GM18868 (cell line): ENCODE results near the gene SRP9.
"Not testable (repeated sequence)": the region's sequence is repeated elsewhere in the genome, so short reads cannot be mapped to it uniquely, and the experiment has no call there.

Experiments used
- ATAC-seq: cut with Tn5 transposase; IDR thresholded peaks from one replicate; pipeline ENCODE4 v1.9.1; 2021; ENCODE audit warnings: mild to moderate bottlenecking, moderate library complexity; ENCODE audit not compliant: unreplicated experiment

The SRP9 gene

DNA sequence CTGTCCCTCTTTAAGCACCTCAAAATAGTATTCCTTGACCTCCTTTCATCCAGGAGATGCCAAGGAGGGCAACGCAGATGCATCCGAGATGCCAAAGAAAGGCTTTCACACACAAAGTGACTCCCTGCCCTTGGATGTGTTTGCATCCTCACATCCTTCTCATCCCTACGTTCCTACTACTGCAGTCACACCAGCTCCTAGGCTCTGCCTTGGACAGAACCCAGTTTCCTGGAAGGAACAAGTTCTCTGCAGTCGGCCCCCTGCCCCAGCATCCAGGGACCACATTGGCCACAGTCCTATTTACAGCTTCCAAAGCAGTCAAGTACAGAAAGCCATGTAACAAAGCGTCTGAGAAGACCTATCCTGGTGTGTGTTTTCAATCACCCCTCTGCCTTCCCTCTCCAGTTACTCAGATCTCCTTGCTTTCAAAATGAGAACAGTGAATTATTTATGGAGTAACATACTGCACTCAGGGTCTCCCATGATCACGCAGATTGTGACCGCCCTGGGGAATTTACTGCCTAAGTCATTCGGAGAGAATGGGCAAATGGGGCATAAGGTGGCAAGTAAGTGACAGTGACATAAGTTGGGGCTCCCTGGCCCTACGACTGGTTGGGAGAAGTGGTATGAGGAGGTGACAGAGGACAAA, 21.8 kb upstream of the SRP9 start:
- no peak for ATAC-seq

DNA sequence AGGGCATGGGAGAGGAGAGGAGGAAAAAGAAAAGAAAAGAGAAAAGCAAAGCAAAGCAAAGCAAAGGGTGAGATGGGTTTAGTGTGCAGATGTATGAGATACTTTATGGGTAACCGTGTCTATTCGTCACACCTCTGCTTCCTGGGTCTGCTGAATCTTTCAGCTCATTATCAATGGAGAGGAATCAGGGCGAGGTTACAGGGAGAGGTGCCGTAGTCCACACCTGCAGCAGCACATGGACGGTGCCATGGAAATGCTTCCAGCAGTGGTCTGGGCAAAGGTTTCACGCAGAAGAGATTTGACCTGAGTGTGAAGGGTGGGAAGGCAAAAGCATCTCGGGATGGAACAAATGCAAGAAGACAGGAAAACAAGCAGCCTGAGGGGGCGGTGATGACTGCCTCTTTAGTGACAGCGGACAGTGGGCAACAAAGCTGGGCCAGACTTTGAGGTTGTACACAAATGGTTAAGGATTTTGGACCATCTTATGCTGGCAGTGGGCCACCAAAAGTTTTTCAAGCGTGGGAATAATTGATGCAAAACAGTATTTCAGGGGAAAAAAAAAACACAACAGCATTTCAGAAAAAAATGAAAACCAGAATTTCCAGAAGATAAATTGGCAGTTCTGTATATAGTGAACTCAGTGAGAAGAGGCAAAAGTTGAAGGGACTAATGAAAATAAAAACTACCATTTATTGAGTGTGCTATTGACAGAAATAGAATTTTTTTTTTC, 19.5 kb upstream of the SRP9 start:
- no peak for ATAC-seq

GRCh38 chr1:225759972-225760371, 17.7 kb upstream of the SRP9 start:
- ATAC-seq: not testable (repeated sequence)

GRCh38 chr1:225760531-225760930, 17.1 kb upstream of the SRP9 start:
- ATAC-seq: no peak

DNA sequence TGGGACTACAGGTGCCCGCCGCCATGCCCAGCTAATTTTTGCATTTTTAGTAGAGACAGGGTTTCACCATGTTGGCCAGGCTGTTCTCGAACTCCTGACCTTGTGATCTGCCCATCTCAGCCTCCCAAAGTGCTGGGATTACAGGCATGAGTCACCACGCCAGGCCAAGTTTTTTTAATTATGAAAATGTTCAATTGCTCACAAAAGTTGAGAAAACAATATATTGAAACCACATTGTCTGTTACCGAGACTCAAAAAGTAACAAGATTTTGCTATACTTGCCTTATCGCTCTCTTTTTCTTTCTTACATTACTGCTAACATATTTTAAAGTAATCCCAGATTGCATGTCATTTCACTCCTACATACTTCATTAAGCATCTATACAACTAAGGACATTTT, 16.2 kb upstream of the SRP9 start:
- not testable (repeated sequence) for ATAC-seq

DNA sequence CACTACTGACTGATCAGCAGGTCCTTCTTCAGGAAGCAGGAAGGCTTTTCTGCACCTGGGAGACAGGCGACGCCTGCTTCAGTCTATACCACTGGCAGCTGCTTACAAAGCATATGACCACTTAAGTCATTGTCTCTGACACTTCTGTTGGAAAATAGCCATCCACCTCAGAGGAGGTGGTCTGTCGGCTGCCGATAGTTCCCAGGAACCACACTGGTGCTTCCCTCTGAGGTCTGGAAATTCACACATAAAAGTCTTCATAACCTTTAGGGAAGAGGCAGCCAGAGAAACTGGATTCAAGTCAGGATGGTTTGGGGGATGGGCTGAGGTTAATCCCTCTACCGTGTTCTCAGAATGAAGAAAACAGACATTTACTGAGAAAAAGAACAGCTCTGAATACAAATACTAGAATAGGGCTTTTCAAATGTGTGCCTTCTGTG, 15.6 kb upstream of the SRP9 start:
- ATAC-seq: no peak

DNA sequence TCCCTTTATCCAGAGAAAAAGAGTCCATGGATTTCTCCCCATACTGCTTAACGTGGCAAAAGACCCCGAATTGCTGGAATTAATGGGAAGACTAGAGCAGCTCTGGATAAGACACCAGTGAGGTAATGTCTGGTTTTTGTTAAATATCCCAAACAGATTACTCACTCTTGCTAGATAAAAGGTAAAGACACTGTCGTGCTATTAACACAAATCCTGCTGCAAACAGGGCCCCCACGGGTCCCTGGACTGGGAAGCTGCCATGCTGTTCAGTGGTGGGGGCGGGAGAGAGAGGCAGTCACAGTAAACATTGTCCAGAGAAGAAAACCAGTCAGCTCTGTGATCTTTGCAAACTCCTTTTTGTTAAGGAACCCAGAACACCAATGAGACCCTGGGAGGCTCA, 15.2 kb upstream of the SRP9 start:
- no peak for ATAC-seq

DNA sequence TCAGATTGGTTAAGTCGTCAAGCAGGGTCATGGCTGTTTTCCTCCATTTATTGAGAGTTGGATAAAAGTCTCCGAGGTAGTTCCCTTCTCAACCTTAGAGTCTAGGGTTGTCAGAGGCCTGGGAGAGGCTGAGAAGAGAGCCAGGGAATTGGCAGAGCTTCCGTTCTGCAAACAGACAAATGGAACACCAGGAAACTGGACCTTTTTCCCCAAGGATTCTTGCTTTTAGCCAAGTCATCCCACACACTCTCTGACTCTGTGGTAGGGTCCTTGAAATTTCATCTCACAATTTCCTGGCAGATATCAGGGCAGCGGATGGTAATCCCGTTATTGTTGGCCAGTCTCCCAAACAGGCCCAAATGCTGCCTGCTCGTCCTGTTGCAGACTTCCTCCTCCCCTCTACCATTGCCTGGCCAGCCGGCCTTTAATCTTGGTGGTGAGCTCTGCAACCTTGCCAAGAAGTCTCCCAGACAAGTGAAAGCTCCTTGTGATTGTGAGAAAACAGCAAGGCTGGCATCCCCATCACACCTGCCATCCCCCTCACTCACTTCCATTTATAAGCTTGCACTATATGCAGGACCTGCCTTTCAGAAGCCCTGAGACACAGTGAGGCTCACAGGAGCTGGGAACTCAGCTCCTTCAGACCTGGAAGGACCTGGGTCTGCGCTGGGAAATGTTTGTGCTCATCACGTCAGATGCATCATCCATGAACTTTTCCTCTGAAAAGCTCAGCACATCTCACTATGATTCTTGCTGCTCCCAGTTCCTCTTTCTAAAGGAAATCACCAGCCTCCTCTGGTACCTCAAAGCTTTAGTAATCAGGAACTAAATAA, 13.7 kb upstream of the SRP9 start:
- no peak for ATAC-seq

DNA sequence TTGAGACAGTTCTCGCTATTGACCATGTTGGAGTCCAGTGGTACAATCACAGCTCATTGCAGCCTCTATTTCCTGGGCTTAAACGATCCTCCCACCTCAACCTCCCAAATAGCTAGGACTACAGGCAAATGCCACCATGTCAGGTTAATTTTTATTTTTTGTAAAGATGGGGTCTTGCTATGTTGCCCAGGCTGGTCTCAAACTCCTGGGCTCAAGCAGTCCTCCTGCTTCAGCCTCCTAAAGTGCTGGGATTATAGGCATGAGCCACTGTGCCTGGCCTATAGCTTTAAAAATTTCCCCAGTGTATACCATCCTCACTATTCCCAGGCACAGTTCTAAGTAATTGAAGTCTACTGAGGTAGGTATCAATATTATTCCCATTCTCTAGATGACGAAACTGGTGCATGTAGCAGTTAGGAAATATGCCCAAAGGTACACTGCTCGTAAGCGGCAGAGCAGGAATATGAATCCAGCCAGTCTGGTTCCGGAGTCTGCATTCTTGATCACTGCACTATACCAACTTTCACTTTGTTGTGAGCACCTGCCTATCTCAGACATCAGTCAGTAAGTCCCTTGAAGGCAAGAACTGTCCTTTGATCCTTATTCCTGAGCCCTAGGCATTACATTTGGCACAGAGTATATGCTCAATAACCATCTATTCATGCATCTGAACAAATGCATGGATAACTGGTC, 11.5 kb upstream of the SRP9 start:
- no peak for ATAC-seq

- no peak for ATAC-seq
Observed at GRCh38 chr1:225766967-225767633, 10.5 kb upstream of the SRP9 start.

GRCh38 chr1:225767634-225768540, 9.7 kb upstream of the SRP9 start:
- no peak for ATAC-seq

GRCh38 chr1:225768662-225769426, 8.8 kb upstream of the SRP9 start:
- ATAC-seq: no peak

- ATAC-seq: no peak
Observed at GRCh38 chr1:225769687-225770086, 7.9 kb upstream of the SRP9 start.

DNA sequence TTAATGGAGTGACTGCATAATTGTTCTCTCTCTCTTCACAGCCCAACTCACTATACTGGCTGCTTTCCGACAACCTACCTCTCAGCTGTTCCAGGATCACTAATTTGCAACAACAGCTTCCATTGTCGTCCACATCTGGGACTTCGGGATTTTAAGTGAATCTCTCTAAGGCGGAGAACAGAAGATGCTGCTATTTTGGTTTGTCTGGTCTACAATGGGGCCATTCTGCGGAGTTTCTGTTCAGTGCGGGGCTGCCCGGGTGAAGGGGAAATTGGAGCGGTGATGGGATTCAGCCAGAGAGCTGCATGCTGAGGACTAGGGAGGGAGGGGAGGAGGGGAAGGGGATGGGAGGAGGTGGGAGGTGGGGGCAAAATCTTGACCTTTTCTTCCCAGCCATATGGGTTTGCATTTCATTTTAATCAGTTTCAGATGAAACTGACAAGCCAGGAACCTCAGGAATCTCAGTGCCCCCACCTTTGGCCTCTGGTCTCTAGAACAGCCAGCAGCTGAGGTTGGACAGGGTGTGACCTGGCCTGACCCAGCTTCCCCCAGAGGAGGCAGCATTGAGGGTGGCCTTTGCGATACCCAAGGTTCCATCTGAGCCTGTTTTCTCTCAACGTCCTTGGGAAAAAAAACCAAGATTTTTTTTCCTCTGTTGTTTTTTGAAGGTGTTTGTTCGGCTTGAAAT, 6.9 kb upstream of the SRP9 start:
- no peak for ATAC-seq

DNA sequence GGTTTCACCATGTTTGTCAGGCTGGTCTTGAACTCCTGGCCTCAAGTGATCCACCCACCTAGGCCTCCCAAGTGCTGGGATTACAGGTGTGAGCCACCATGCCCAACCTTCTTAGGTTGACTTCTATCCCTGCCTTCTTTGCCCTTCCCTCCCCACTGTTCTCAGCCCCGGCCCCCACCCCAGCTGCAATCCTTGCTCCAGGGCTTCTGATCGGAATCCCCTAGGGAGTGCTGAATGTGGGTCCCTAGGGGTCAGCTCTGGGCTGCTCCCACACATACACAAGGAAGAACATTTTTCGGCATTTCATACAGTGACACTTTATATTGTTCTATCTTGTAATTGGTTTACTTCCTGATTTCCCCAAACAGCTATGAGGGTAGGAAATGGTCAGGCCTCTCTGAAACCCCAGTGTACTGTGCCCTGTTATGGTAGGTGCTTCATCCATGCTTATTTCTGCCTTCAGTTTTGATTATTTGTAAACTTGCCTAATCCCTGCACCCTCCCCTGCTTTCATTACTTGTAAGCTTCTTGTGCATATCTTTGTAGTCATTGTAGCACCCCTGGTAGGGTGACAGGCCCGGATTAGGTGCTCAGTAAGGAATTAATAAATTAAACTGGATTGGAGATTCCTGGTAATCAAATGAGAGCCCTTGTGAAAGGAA, 5.8 kb upstream of the SRP9 start:
- ATAC-seq: no peak

GRCh38 chr1:225772323-225772768, 5.3 kb upstream of the SRP9 start:
- ATAC-seq: peak; percentile 56

GRCh38 chr1:225772848-225773247, 4.8 kb upstream of the SRP9 start:
- ATAC-seq: no peak
